Esophagus squamous epithelium (tissue), 4 donors: ENCODE measurements around the gene CAMP.

Experiments
- POLR2A ChIP-seq, 4 donors: fragments of 450-650 bp; IDR thresholded peaks; one replicate each; pipeline ENCODE4 v1.6.1; 2017; ENCODE audit warnings: antibody characterized with exemption in 4 of 4, mild to moderate bottlenecking in 4 of 4, moderate library complexity in 3 of 4
- TF ChIP-seq, protein P1 (sequence below), 6 experiments: fragments of 450-650 bp in 4 of 6; fragments of 200-600 bp in 2 of 6; sonication (generic) in 2 of 6; IDR thresholded peaks; one replicate each; pipeline ENCODE4 v1.5.1; 2016 to 2019; ENCODE audit warnings: antibody characterized with exemption in 6 of 6, mild to moderate bottlenecking in 4 of 6, moderate library complexity in 4 of 6

DNA sequence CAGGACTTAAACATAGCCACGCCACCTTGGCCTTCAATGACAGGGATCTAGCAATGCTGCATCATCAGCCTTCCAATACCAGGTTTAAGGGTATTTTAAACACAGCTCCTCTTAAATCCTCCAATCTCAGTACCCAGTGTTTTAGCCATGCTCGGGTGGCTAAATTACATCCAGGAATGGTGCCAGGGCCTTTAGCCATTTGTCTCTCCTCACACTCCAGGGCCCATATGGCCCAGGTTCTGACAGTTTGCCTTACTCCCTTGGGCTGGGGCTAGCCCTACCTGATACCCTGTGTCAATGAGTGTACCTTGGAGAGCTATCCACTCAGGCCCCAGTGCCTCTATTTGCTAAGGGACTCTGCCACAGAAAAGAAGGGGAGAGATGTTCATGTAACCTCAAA lies 47.0 kb downstream of the CAMP start:
- TF ChIP-seq, protein P1, sequence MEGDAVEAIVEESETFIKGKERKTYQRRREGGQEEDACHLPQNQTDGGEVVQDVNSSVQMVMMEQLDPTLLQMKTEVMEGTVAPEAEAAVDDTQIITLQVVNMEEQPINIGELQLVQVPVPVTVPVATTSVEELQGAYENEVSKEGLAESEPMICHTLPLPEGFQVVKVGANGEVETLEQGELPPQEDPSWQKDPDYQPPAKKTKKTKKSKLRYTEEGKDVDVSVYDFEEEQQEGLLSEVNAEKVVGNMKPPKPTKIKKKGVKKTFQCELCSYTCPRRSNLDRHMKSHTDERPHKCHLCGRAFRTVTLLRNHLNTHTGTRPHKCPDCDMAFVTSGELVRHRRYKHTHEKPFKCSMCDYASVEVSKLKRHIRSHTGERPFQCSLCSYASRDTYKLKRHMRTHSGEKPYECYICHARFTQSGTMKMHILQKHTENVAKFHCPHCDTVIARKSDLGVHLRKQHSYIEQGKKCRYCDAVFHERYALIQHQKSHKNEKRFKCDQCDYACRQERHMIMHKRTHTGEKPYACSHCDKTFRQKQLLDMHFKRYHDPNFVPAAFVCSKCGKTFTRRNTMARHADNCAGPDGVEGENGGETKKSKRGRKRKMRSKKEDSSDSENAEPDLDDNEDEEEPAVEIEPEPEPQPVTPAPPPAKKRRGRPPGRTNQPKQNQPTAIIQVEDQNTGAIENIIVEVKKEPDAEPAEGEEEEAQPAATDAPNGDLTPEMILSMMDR (IDR thresholded peaks at IDR 0.05): no peak
- TF ChIP-seq POLR2A (IDR thresholded peaks at IDR 0.05): no peak
